22Rv1 (cell line): ENCODE results near the gene HMGN3.

ENCODE experiments used
- ZFX ChIP-seq: fragments of 450-650 bp; IDR thresholded peaks from 2 replicates; pipeline ENCODE4 v1.6.1; 2017; ENCODE audit warnings: antibody characterized with exemption, borderline replicate concordance
- TF ChIP-seq, protein P1 (sequence below): fragments of 450-650 bp; IDR thresholded peaks from 2 replicates; pipeline ENCODE4 v1.5.1; 2017; ENCODE audit warnings: mild to moderate bottlenecking

DNA sequence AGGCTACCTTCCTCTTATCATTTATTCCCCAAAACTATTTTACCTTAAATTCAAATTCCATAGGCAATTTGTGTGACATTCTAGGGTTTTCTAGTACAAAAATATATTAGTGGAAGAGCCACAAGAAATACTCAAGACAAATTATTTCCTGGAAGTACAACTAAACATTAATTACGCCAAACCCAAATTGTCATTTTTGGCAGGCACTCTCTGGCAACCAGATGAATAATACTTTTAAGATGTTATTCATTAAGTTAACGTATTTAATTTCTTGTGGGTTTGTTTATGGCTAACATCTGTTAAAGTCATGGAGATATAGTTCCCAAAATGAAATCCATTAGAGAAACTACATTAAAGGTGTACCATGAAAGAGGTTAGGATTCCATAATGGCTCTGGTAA, 40.5 kb downstream of the HMGN3 start:
- TF ChIP-seq, protein P1, sequence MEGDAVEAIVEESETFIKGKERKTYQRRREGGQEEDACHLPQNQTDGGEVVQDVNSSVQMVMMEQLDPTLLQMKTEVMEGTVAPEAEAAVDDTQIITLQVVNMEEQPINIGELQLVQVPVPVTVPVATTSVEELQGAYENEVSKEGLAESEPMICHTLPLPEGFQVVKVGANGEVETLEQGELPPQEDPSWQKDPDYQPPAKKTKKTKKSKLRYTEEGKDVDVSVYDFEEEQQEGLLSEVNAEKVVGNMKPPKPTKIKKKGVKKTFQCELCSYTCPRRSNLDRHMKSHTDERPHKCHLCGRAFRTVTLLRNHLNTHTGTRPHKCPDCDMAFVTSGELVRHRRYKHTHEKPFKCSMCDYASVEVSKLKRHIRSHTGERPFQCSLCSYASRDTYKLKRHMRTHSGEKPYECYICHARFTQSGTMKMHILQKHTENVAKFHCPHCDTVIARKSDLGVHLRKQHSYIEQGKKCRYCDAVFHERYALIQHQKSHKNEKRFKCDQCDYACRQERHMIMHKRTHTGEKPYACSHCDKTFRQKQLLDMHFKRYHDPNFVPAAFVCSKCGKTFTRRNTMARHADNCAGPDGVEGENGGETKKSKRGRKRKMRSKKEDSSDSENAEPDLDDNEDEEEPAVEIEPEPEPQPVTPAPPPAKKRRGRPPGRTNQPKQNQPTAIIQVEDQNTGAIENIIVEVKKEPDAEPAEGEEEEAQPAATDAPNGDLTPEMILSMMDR: no peak
- TF ChIP-seq ZFX: no peak
